ENCODE results near the gene GAS2. TPM values are rescaled to one million over a fixed set of nuclear protein-coding genes. Genes with fewer than 3 reads are reported as not detected.

Gene GAS2
- total and polyA plus RNA-seq, 2 donors (not counting 3 experiments of a cell fraction or from before 2014, with no cell fraction given), result 0.54 to 0.88 TPM

DNA sequence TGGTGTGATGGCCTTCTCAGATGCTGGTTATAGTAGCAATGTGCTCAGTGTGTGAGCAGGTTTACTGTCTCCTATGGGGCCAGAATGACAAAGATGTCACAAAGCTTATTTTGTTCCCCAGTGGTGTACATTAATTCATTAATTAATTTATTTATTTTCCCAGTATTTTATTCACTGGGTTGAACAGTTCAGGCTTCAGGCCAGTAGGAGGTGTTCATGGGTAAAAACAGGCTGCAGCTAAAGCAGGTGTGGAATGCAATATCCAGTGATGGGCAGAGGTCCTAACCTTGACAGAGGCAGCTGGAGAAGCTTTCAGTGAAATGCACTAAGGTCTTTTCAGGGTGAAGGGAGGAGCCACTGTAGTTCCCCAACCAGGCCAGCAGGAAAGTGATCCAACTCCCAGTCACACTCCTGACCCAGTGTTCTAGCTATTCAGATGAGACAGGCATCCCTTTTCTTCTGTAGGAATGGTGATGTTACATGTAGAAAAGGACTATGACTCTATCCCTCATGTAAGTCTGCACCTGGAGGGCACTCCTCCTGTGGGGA lies 33.0 kb upstream of the GAS2 start:
- no peak for TF ChIP-seq GATA2 (IDR thresholded peaks at IDR 0.05; ENCODE audit: insufficient read depth, insufficient read length, low read depth, low read length)
- TF ChIP-seq EZH2 (IDR thresholded peaks at IDR 0.05; ENCODE audit: borderline replicate concordance, low read depth, low read length, severe bottlenecking), result no peak
- no peak for TF ChIP-seq POLR2AphosphoS5 (IDR thresholded peaks at IDR 0.05; ENCODE audit: insufficient read depth, low read depth, low read length)
- TF ChIP-seq, protein P1, sequence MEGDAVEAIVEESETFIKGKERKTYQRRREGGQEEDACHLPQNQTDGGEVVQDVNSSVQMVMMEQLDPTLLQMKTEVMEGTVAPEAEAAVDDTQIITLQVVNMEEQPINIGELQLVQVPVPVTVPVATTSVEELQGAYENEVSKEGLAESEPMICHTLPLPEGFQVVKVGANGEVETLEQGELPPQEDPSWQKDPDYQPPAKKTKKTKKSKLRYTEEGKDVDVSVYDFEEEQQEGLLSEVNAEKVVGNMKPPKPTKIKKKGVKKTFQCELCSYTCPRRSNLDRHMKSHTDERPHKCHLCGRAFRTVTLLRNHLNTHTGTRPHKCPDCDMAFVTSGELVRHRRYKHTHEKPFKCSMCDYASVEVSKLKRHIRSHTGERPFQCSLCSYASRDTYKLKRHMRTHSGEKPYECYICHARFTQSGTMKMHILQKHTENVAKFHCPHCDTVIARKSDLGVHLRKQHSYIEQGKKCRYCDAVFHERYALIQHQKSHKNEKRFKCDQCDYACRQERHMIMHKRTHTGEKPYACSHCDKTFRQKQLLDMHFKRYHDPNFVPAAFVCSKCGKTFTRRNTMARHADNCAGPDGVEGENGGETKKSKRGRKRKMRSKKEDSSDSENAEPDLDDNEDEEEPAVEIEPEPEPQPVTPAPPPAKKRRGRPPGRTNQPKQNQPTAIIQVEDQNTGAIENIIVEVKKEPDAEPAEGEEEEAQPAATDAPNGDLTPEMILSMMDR (IDR thresholded peaks at IDR 0.05; ENCODE audit: extremely low read depth in 1 of 2, insufficient read depth in 1 of 2, low read depth in 1 of 2, low read length in 2 of 2), result no peak
- TF ChIP-seq, protein P2, sequence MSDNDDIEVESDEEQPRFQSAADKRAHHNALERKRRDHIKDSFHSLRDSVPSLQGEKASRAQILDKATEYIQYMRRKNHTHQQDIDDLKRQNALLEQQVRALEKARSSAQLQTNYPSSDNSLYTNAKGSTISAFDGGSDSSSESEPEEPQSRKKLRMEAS (IDR thresholded peaks at IDR 0.05; ENCODE audit: insufficient read depth, insufficient read length), result no peak
- TF ChIP-seq JUN (IDR thresholded peaks at IDR 0.05; ENCODE audit: borderline replicate concordance, insufficient read depth, insufficient read length, low read depth), result no peak
- no peak for TF ChIP-seq POLR2A (IDR thresholded peaks at IDR 0.05; ENCODE audit: low read depth, low read length)
- TF ChIP-seq MYC (IDR thresholded peaks at IDR 0.05; ENCODE audit: low read depth, low read length), result no peak
- no peak for TF ChIP-seq FOS (IDR thresholded peaks at IDR 0.05; ENCODE audit: borderline replicate concordance, insufficient read depth, low read length)
- Histone ChIP-seq H3K79me2 (ENCODE audit: control insufficient read depth, insufficient read depth, low read length) (no peaks in the 10 kb centered on the region), H3K27me3 (ENCODE audit: control insufficient read depth in 2 of 2, insufficient read depth in 2 of 2, low read length in 2 of 2) (no peaks in the 10 kb centered on the region), H2AFZ (ENCODE audit: low read depth, low read length) (no peak overlapping the region), H3K9ac (replicated peaks; ENCODE audit: extremely low read depth, insufficient read depth, low read length) (no peak overlapping the region), H4K20me1 (replicated peaks; ENCODE audit: control insufficient read depth, extremely low read depth, insufficient read depth, low read length) (no peaks in the 10 kb centered on the region), H3K4me3 (replicated peaks in 1 of 3; ENCODE audit: insufficient read depth in 1 of 3, low read depth in 1 of 3, low read length in 3 of 3) (no peak overlapping the region), H3K4me1 (ENCODE audit: control insufficient read depth, extremely low read depth, insufficient read depth, low read length) (no peaks in the 10 kb centered on the region), H3K9me1 (replicated peaks; ENCODE audit: control insufficient read depth, extremely low read depth, insufficient read depth, low read length) (no peaks in the 10 kb centered on the region), H3K27ac (ENCODE audit: insufficient read depth, low read depth, low read length) (no peak overlapping the region), H3K9me3 (replicated peaks; ENCODE audit: control insufficient read depth, insufficient read depth, low read length) (no peaks in the 10 kb centered on the region), H3K36me3 (ENCODE audit: control insufficient read depth in 2 of 2, extremely low read depth in 1 of 2, insufficient read depth in 2 of 2, low read length in 2 of 2) (no peaks in the 10 kb centered on the region), H3K4me2 (ENCODE audit: insufficient read depth, low read length) (no peak overlapping the region)
- dilution Hi-C loops (cut with MboI; ENCODE audit: extremely low pct_ligation_motif_present, low sequenced_read_pairs), result no loop called here
- FAIRE-seq (no peak), DNase-seq (ENCODE audit: low read depth, low spot score) (no peak)
- POLR2A ChIA-PET, result no interaction called here
- CTCF ChIA-PET, result interaction anchor here (0.9 to 1.9 kb wide), 2 partner anchors 97 to 154 kb away, joined by 3 to 8 read pairs; no protein-coding TSS in a partner anchor
- BruUV-seq (replicated peaks), result no TSS peak
- intact Hi-C loops (cut with micrococcal nuclease), result no loop called here
